Iris pigment epithelial cell (primary cell): ENCODE measurements around the gene ZC3H6.

ENCODE experiments used
- DNase-seq: peaks from one replicate; pipeline ENCODE4 v3.0.0-alpha.2; 2011; ENCODE audit warnings: low read depth

Gene ZC3H6, protein sequence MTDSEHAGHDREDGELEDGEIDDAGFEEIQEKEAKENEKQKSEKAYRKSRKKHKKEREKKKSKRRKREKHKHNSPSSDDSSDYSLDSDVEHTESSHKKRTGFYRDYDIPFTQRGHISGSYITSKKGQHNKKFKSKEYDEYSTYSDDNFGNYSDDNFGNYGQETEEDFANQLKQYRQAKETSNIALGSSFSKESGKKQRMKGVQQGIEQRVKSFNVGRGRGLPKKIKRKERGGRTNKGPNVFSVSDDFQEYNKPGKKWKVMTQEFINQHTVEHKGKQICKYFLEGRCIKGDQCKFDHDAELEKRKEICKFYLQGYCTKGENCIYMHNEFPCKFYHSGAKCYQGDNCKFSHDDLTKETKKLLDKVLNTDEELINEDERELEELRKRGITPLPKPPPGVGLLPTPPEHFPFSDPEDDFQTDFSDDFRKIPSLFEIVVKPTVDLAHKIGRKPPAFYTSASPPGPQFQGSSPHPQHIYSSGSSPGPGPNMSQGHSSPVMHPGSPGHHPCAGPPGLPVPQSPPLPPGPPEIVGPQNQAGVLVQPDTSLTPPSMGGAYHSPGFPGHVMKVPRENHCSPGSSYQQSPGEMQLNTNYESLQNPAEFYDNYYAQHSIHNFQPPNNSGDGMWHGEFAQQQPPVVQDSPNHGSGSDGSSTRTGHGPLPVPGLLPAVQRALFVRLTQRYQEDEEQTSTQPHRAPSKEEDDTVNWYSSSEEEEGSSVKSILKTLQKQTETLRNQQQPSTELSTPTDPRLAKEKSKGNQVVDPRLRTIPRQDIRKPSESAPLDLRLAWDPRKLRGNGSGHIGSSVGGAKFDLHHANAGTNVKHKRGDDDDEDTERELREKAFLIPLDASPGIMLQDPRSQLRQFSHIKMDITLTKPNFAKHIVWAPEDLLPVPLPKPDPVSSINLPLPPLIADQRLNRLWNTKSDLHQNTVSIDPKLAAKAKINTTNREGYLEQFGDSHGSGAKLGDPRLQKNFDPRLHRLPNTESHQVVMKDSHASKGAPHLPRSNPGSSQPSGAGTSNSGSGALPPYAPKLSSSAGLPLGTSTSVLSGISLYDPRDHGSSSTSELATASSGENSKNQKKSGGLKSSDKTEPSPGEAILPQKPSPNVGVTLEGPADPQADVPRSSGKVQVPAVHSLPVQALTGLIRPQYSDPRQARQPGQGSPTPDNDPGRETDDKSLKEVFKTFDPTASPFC

DNA sequence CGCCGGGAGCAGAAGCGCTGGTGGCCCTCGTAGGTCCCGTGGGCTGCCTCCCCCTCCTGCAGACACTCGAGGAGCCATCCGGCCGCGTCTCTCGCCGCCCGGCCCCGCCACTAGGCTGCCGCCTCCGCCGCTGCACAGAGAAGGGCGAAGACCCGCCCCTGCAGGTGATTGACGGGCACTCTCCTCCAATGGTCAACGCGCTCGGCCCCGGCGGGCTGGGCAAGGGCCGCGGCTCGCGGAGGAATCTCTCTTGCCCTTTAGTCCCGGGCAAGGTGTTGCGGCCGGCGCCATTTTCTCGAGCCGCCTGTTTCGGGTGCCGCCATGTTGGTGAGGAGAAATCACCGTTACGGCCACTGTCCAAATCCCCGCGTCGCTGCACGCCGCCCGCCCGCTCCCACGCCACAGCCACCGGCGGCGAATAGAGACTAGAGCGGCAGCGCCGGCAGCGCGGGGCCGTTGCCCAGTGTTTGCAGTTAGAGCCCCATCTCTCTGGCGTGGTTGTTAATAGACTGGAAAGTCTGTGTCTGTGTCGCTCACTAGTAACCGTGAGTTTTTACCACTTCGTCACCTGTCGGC is at the start of gene ZC3H6:
Gene ZC3H6, plus strand, starts transcription at position 287 of the 576 bp plus-strand sequence. CDS start 398 bp downstream, outside the sequence.
- peak; percentile 98 for DNase-seq

DNA sequence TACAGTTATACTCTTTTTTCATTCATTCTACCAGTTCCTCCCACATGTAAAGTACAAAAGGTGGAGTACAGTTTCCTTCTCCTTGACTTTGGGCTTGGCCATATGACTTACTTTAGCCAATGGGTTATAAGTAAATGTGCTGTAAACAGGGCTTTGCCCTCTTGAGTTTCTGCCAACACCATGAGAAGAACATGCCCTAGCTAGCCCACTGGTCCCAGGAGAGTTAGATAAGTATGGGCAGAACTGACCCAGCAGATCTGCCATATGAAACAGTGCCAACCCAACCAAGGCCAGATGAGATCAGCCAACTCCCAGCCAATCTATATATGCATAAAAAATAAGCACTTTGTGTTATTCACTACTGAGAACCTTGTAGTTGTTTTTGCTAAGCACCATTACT is 46.0 kb upstream of the ZC3H6 start:
- peak; percentile 3 for DNase-seq

DNA sequence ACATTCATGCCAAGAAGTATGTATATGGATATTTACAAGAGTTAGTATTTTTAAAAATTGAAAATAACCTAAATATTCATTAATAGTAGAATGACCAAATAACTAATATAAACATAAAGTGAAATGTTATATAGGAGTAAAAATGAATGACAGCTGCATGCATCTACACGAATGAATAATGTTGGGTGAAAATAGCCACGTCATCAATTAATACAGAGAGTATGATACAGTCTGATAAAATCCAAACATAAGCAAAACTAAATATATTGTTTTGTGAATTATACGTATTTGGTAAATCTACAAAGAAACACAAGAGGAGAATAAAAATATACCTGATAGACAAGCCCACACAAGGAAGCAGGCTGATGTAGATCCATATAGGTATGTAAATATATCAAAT is 45.0 kb upstream of the ZC3H6 start:
- no peak for DNase-seq

DNA sequence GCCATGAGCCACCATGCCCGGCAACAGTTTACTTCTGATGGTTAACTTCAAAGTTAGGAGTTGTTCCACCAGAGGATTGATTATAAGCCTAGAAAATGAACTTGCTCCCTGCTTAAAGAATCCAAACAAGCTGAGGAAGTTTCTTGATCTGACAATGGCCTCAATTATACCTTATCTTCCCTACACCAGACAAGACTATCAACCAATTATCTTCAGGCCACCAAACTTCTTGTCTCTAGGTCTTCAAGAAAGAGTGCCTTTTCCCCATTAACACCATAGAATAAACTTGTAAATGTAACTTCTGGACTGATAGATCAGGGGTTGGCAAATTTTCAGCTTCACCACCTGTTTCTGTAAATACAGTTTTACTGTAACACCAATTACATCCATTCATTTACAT is 35.5 kb upstream of the ZC3H6 start:
- no peak for DNase-seq

DNA sequence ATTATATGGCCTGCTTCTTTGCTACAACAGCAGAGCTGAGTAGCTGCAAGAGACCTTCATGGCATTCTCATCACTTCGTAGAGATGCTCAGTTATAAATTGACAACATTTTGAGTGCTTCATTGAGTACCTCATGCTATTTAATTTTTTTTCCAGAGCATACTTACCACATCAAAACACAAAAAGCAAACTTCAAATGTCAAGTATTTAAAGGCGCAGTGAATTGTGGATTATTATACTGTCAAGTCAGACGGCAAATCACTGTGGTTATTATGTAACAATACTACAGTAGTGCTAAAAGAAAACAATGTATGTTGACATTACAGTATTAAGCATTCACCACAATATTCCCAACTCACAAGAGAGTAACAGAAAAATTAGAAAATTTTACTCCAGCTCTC is 33.0 kb upstream of the ZC3H6 start:
- DNase-seq: no peak

DNA sequence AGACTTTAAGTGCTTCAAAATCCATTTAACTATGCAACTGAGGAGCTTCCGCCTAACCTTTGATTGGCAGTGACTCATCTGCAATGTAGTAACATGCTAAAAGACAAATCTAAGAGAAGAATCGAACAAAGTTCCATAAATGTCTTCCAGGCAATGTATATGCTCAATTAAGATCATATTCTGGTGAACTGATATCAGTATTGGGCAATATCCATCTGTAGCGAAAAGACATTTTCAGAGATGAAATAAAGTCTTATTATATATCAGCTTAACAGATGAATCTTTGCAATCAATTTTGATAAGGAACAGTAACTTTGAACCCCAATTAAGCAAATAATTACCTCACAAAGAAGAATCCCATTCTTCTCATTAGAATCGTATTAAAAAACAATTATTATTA is 32.2 kb upstream of the ZC3H6 start:
- DNase-seq: peak; percentile 4

DNA sequence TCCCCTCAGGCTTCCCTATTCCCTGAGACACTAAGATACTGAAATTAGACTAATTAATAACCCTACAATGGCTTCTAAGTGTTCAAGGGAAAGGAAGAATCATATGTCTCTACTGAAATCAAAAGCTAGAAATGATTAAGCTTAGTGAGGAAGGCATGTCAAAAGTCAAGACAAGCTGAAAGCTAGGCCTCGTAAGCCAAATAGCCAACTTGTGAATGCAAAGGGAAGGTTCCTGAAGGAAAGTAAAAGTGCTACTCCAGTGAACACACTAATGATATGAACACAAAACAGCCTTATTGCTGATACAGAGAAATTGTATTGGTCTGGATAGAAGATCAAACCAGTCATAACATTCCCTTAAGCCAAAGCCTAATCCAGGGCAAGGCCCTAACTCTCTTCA is 30.5 kb upstream of the ZC3H6 start:
- no peak for DNase-seq

DNA sequence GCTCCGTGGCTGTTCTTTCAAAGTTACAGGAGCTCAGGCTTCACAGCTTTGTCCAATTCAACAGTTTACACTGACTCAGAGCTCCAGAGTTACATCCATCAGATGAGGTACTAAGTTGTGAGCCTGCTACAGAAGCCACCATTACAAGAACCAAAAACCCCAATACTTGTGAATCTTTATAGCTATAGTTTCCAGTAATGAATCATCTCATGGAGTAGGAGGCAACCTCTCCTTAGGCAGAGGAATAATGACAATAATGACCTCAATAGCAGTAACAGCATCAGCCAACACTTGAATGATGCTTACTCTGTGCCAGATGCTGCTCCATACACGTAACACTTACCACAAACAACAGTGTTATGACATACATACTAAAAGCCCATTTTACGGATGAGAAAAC is 24.1 kb upstream of the ZC3H6 start:
- peak; percentile 4 for DNase-seq

DNA sequence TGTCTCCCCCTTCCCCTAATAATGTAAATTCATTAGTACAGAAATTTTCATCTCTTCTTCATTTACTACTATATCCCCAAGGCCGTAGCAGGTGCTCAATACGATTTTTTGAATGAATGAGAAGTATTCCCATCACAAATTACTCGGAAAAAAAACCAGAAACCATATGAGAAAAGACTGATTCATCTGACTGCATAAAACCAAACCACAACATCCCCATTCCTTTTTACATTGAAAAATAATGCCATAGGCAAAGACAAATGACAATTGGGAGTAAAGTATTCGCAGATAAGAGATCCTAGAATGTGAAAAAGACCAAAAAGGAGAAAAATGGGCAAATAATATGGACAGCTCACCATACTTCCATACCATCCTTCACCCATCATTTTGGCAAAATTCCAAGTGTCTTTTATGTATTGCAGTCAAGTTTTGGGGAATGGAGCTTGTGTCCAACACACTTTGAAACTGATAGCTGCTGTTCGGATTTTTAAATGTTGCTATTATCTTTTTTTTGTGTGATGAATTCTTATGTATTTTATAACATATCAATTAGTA is 22.1 kb upstream of the ZC3H6 start:
- no peak for DNase-seq

DNA sequence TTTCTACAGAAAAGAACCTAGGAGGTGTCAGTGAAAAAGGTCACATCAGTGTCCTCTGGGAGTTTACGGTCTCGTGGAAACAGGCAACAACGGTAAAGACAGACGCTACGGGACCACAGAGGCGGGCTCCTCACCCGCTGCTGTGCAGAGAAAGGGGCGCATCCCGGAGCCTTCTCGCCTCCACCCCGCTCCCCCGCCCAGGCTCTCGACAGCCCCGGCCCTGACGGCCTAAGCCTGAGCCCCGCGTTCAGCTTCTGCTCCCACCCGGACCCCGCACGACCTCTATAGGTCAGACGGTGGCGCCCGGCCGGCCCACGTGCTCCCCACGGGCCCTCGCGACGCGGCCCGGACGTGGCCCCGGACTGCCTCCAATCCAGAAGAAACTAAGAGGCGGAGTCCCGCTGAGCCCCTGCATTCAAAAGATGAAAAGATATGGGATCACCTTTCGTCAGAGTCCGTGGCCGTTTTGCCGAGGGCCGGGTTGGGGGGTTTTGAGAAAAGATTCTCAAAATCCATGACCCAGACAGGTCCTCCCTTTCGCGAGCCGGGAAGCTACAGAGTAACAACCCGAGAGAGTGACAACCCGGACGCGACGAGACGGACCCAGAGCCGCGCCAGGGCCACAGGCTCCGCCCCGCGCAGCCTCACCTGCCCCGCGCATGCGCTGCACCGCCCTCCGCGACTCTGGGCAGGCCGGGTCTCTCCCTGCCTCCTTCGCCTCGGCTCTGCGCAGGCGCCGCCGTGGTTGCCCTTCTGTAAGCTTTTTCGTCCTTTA is 20.7 kb upstream of the ZC3H6 start, which contains the start of gene ZC3H8:
Gene ZC3H8, minus strand, starts transcription at position 577 of the 775 bp plus-strand sequence. Its CDS starts 61 bp downstream, at position 516.
- peak; percentile 78 for DNase-seq

DNA sequence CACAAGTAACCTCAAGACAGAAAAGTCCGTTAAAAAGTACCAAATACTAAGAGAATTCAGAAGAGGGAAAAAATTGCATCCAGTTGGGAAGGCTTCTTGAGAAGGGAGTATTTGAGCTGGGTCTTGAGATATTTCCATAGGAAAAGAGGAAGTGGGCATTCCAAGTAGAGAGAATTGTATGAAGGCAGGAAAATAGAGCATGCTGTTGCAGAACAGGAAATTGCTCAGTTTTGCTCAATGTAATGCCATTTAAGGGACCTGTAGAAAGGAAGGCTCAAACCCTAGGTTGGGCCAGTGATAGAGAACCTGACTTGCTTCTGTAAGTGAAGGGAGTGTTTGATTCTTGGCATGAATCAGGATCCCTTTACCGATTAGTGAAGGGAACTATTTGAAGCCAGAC is 19.5 kb upstream of the ZC3H6 start:
- DNase-seq: no peak

DNA sequence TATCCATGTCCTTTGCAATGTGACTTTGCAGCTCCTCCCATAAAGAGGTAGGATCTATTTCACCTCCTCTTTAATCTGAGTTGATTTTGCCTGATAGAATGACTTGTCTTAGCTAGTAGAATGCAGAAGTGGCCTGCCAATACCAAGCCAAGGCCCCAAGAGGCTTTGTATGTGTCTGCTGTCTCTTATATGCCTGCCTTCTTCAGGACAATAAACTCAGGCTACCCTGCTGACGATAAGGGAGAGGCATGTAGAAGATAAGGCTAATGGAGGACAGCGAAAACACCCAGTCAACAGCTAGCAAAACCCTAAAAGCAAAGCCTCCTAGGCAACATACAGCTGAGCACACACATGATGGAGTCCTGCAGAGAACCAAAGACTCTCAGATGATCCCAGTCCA is 18.7 kb upstream of the ZC3H6 start:
- DNase-seq: no peak

DNA sequence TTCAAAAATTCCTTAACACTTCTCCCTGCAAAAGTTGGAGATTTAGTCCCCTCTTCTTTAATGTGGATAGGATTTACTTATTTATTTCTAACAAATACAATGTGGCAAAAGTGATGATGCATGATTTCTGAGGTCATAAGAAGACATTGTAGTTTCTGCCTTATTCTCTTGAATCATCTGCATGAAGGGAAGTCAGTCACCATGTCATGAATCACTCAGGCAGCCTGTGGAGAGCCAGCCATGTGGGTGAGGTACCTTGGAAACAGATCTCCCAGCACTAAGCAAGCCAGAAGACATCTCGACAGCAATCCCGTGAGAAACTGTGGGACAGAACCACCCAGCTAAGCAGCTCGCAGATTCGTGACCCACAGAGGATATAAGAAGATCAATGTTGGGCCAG is 17.8 kb upstream of the ZC3H6 start:
- peak; percentile 32 for DNase-seq

DNA sequence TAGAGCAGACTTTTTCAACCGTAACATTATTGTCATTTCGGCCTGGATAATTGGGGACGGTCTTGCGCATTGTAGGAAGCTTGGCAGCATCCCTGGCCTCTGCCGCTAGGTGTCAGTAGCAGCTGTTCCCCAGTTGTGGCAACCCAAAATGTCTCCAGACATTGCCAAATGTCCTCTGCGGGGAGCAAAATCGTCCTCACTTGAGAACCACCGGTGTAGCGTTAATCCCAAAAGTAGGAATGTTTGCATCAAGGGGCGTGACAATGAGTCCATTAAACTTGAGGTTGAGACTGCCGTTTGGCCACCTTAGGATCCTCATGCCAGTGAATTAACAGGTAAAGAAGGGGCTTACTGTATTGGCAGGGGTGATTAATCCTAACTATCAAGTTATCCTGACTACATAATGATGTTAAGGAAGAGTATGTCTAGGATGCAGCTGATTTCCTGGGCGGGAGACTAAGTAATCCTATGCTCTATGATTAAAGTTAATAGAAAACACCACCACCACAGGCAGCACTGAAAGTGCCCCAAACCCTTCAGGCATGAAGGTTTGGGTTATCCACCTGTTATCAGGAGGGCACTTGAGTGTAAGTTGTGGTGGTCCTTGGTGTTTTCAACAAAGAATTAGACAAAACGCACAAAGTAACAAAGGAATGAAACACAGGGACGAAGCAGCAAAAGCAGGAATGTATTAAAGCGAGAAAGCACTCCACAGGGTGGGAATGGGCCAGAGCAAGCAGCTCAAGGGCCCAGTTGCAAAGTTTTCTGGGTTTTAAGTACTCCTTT is 15.7 kb upstream of the ZC3H6 start:
- peak; percentile 73 for DNase-seq

DNA sequence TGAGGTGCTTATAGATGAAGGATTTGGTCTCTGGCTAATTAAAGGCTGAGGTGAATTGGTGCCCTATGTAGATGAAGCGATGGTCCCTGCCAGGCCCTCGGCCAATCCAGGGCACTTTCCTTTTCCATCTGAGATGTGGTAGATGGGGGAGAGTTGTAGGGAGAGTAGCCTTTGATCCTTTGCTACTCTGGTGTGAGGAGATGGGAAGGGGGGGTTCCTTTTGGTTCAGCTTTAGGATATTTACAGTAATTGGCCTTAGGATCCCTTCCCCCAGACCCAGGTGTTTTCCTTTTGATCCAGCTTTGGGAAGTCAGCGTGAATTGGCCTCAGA is 15.1 kb upstream of the ZC3H6 start:
- DNase-seq: no peak

DNA sequence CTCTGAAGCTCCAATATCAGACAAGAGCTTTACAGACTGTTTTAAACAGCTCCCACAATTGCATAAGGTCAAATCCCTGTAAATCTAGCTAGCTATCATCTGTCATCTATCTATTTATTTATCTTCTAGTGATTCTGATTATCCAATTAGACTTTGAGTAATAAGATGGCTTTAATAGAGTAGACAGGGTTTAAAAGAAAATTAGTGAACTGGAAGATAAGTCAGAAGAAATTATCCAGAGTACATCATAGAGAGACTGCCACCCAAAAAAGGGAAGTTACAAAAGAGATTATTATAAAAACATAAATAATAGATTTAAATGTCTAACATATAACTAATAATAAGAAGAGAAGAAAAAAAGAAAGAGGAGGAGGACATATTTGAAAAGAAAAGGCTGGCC is 12.5 kb upstream of the ZC3H6 start:
- DNase-seq: no peak

DNA sequence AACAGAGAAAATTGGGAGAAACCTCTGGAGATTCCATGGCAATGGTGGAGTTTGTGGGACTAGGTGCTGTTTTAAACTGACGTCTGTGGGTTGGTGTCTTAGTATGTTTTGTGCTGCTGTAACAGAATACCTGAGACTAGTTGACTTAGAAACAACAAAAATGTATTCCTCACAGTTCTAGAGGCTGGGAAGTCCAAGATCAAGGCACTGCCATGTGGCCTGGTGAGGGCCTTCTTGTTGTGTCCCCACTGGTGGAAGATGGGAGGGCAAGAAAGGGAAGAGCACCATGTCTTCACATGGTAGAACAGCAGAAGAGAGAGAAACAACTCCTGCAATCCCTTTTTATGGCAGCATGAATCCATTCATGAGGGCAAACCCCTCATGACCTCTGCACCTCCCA is 6.8 kb upstream of the ZC3H6 start:
- DNase-seq: no peak

DNA sequence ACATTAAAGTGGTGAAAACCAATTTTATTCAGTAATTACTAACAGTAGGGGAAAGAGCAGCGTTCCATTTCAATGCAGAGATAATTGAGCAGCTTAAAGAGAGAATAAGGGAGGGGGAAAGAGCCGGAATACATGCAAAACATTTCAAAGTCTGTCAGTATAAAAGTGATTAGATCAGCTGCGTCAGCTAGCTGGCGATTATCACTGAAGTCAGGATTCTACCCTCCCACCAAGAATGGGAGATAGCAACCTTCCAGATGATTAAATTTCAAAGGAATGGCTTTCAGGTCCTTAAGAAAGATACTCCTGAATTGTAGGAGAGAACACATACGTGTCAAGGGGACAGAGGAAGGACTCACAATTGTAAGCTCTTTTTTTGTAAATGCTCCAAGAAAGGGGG is 2.7 kb upstream of the ZC3H6 start:
- DNase-seq: no peak

DNA sequence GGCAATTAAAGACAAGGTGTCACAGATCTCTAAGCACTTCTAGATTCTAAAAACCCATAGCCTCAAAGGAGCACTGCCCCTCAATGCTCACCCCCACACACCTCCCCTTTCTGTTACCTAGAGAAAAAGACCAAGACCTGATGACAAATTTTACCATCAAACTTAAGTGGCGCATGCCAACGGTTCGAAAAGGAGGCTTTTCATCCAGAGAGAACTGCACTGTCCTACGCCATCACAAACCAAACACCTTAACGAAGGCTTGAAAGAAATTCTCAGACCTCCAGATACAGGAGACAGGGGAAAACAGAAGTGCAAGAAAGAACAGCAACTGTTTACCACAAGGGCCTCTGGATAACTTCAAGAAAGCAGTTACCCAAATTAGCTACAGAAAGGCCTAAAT is 2.0 kb upstream of the ZC3H6 start:
- no peak for DNase-seq
